ENCODE measurements around the gene CCBE1.
A peak's percentile ranks its signal among the peaks of the same experiment; 100 is the strongest.
"Not testable (repeated sequence)": the region's sequence is repeated elsewhere in the genome, so short reads cannot be mapped to it uniquely, and the experiment has no call there.

The CCBE1 gene

DNA sequence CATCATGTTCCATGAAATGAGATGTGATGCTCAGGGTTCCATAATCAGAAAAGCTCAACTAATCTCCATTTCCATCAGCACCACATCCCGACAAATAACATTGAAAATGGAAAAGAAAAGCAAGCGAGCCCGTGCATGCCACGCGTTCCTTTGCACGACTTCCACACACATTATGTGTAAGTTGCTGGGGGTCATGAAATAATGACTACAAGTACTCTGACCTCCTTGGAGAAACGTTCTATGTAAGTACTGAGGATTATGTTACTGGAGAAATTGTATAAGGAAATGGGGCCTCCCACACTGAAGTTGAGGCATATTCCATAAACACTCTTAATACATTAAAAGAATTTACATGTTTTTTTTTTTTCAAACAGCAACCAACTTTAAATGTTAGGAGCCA, 38.3 kb downstream of the CCBE1 start:
- peaks cover 92% of the 10 kb centered on the region for H3K79me2 ChIP-seq (ENCODE audit: control insufficient read depth, insufficient read depth, low read length, unreplicated experiment)
- H3K27ac ChIP-seq (ENCODE audit: low read depth, low read length): peak overlapping the region; percentile 10; the same call in 1 of the 2 replicates
- H3K4me3 ChIP-seq (ENCODE audit: low read depth, low read length): peak overlapping the region; percentile 77
- peaks cover 5% of the 10 kb centered on the region; the same call in 1 of the 2 replicates for H3K36me3 ChIP-seq (ENCODE audit: insufficient read depth, low read length)
- no peak overlapping the region for H2AFZ ChIP-seq (ENCODE audit: low read length, unreplicated experiment)
- no peaks in the 10 kb centered on the region for H3K27me3 ChIP-seq (ENCODE audit: insufficient read depth, low read length)
- H3K4me1 ChIP-seq (ENCODE audit: control insufficient read depth, insufficient read depth, low read length, unreplicated experiment): peaks cover 45% of the 10 kb centered on the region

DNA sequence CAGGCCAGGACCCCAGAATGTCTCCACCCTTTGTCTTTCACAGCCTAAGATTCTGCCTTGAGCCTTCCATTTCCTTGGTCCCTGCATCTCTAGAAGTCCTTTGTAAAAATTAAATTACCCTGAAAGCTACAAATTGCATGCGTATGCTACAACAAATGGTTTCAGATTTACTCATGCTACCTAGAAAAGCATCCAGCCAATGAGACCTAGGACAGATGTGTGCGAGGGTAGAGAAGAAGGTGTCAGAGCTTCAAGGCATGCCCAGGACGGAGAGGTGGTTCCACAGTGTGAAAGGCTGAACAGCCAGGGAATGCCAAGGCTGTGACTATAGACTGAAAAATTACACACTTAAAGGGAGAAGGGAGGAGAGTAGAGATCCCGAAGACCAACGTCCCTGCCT, 40.2 kb downstream of the CCBE1 start:
- Histone ChIP-seq H3K27ac (ENCODE audit: low read depth, low read length) (no peak overlapping the region), H3K4me3 (ENCODE audit: low read depth, low read length) (no peak overlapping the region), H3K4me1 (ENCODE audit: control insufficient read depth, insufficient read depth, low read length, unreplicated experiment) (peaks cover 29% of the 10 kb centered on the region), H3K36me3 (ENCODE audit: insufficient read depth, low read length) (peaks cover 3% of the 10 kb centered on the region), H2AFZ (ENCODE audit: low read length, unreplicated experiment) (no peak overlapping the region), H3K79me2 (ENCODE audit: control insufficient read depth, insufficient read depth, low read length, unreplicated experiment) (peaks cover 87% of the 10 kb centered on the region), H3K27me3 (ENCODE audit: insufficient read depth, low read length) (no peaks in the 10 kb centered on the region)

DNA sequence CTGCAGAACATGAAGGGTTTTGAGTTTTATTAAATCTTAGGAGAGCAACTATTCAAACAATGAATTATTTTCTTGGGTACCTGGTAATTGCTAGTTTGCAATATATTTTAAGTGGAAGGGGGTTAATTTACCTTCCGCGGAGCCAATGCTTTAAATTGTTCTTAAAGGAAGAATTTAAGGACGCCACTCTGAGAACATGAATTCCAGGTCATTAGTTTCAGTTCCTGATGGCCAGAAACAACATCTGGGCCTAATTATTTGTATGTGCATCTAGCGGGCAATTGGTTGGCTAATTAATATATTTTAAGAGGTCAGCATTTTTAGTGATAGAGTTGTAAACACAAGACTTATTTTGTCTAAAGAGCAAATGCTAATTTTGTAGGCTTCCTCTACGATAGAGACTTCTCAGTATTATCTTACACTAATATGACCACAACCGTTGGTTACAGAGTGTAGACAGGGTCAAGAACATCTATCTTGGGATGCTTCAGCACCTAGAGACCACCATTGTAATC, 40.8 kb downstream of the CCBE1 start:
- Histone ChIP-seq H3K27me3 (ENCODE audit: insufficient read depth, low read length) (no peaks in the 10 kb centered on the region), H3K27ac (ENCODE audit: low read depth, low read length) (no peak overlapping the region), H2AFZ (ENCODE audit: low read length, unreplicated experiment) (no peak overlapping the region), H3K79me2 (ENCODE audit: control insufficient read depth, insufficient read depth, low read length, unreplicated experiment) (peaks cover 86% of the 10 kb centered on the region), H3K4me1 (ENCODE audit: control insufficient read depth, insufficient read depth, low read length, unreplicated experiment) (peaks cover 24% of the 10 kb centered on the region), H3K4me3 (ENCODE audit: low read depth, low read length) (no peak overlapping the region), H3K36me3 (ENCODE audit: insufficient read depth, low read length) (peaks cover 4% of the 10 kb centered on the region)

DNA sequence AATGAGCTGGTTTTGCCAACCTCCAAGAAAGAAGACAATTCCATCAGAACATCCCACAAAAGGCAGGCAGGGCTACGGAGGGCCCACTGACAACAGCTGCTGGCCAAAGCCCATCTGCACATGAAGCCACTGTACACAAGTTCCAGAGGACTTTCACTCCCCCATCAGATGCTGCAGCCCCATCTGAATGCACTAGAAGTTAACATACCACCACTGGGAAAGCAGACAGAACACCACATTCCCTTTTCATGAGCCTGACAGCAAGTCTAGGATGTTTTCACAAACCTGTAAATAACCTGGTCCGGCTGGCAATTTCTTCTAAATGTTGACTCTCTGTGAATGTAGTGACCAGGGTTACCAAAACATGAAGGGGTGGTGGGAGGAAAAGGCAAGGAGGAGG, 41.5 kb downstream of the CCBE1 start:
- no peak overlapping the region for H2AFZ ChIP-seq (ENCODE audit: low read length, unreplicated experiment)
- H3K27me3 ChIP-seq (ENCODE audit: insufficient read depth, low read length): no peaks in the 10 kb centered on the region
- H3K4me3 ChIP-seq (ENCODE audit: low read depth, low read length): no peak overlapping the region
- peaks cover 80% of the 10 kb centered on the region for H3K79me2 ChIP-seq (ENCODE audit: control insufficient read depth, insufficient read depth, low read length, unreplicated experiment)
- H3K36me3 ChIP-seq (ENCODE audit: insufficient read depth, low read length): peaks cover 4% of the 10 kb centered on the region
- H3K4me1 ChIP-seq (ENCODE audit: control insufficient read depth, insufficient read depth, low read length, unreplicated experiment): peaks cover 16% of the 10 kb centered on the region
- no peak overlapping the region for H3K27ac ChIP-seq (ENCODE audit: low read depth, low read length)

DNA sequence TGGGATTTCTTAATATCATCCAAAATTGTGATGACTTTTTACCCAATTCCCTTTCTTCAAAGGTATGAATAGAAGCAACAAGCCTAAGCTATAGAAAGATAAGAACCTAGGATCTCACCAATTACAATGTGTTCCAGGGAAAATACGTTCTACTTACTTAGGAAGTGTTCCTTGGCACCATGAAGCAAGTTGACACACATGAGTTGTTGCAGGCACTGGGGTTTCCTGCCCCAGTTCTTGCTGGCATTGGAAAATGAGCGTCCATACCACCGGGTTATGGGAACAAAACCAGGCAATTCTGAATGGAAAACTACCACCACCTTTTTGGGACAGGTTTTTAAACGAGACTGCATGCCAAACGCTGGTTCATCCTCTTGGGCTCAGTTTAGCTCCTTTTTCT, 46.2 kb downstream of the CCBE1 start:
- H3K4me3 ChIP-seq (ENCODE audit: low read depth, low read length): no peak overlapping the region
- H3K4me1 ChIP-seq (ENCODE audit: control insufficient read depth, insufficient read depth, low read length, unreplicated experiment): peaks cover 29% of the 10 kb centered on the region
- H3K36me3 ChIP-seq (ENCODE audit: insufficient read depth, low read length): peaks cover 4% of the 10 kb centered on the region
- H3K27me3 ChIP-seq (ENCODE audit: insufficient read depth, low read length): no peaks in the 10 kb centered on the region
- no peak overlapping the region for H3K27ac ChIP-seq (ENCODE audit: low read depth, low read length)
- H2AFZ ChIP-seq (ENCODE audit: low read length, unreplicated experiment): no peak overlapping the region
- peaks cover 80% of the 10 kb centered on the region for H3K79me2 ChIP-seq (ENCODE audit: control insufficient read depth, insufficient read depth, low read length, unreplicated experiment)

DNA sequence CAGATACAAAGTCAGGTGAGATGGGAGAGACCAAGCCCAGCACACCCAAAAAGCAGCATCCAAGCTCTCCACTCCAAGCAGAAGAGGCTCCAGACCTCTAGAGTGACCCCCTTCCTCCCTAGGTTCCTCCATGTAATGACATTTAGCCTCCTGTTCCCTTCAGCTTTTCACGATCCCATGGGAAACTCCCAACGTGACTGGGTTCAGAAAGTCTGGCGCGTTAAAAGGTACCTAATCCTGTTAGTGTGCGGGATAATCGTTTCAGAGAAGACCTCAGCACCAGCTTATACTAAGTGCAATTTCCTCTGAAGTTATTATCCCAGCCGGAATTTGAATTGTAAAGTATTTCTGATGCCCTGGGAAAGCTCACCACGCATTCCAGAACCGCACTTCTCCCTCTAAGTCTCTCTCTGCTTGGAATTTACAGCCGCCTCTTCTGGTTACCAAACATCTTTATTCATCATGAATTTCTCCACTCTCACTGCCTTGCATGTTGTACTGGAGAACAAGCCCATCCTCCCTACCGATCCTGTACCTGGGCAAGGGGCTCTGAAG, 46.9 kb downstream of the CCBE1 start:
- peaks cover 30% of the 10 kb centered on the region for H3K4me1 ChIP-seq (ENCODE audit: control insufficient read depth, insufficient read depth, low read length, unreplicated experiment)
- no peaks in the 10 kb centered on the region for H3K27me3 ChIP-seq (ENCODE audit: insufficient read depth, low read length)
- peaks cover 80% of the 10 kb centered on the region for H3K79me2 ChIP-seq (ENCODE audit: control insufficient read depth, insufficient read depth, low read length, unreplicated experiment)
- no peak overlapping the region for H3K27ac ChIP-seq (ENCODE audit: low read depth, low read length)
- no peak overlapping the region for H2AFZ ChIP-seq (ENCODE audit: low read length, unreplicated experiment)
- H3K4me3 ChIP-seq (ENCODE audit: low read depth, low read length): no peak overlapping the region
- peaks cover 4% of the 10 kb centered on the region for H3K36me3 ChIP-seq (ENCODE audit: insufficient read depth, low read length)

DNA sequence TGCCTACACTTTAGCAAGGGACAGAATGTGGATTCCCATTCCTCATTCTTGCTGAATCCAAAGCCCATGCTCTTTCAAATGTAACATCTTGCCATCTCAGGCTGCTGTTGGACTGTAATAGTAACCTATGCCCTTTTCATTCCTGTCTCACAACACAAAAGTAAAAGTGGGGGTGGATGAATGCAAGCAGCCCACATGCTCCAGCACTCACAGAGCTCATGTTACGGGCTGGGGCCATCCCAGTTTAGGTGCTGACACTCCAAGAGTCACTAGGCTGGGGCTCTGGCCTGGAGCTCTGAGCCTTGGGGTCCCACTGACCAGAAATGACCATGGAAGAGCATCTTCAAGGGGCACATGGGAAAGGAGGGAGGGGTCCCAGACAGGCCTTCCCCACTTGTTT, 47.6 kb downstream of the CCBE1 start:
- H3K4me1 ChIP-seq (ENCODE audit: control insufficient read depth, insufficient read depth, low read length, unreplicated experiment): peaks cover 30% of the 10 kb centered on the region
- peaks cover 4% of the 10 kb centered on the region for H3K36me3 ChIP-seq (ENCODE audit: insufficient read depth, low read length)
- H3K27ac ChIP-seq (ENCODE audit: low read depth, low read length): no peak overlapping the region
- H3K4me3 ChIP-seq (ENCODE audit: low read depth, low read length): no peak overlapping the region
- no peak overlapping the region for H2AFZ ChIP-seq (ENCODE audit: low read length, unreplicated experiment)
- H3K27me3 ChIP-seq (ENCODE audit: insufficient read depth, low read length): no peaks in the 10 kb centered on the region
- peaks cover 83% of the 10 kb centered on the region for H3K79me2 ChIP-seq (ENCODE audit: control insufficient read depth, insufficient read depth, low read length, unreplicated experiment)

DNA sequence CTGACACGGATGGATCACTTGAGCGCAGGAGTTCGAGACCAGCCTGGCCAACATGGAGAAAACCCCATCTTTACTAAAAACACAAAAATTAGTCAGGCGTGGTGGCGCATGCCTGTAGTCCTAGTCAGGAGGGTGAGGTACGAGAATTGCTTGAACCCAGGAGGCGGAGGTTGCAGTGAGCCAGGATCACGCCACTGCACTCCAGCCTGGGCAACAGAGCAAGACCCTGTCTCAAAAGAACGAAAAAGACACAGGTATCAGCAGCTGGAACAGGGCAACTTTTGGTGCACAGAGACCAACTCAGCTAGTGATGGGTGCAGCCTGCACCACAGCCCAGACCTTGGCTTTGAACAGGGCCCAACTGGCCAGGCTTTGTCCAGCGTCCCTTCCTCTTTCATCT, 48.8 kb downstream of the CCBE1 start:
- H3K27me3 ChIP-seq (ENCODE audit: insufficient read depth, low read length); H3K27ac ChIP-seq (ENCODE audit: low read depth, low read length); H3K36me3 ChIP-seq (ENCODE audit: insufficient read depth, low read length); H2AFZ ChIP-seq (ENCODE audit: low read length, unreplicated experiment); H3K4me3 ChIP-seq (ENCODE audit: low read depth, low read length): not testable (repeated sequence)
- Histone ChIP-seq H3K79me2 (ENCODE audit: control insufficient read depth, insufficient read depth, low read length, unreplicated experiment) (peaks cover 84% of the 10 kb centered on the region), H3K4me1 (ENCODE audit: control insufficient read depth, insufficient read depth, low read length, unreplicated experiment) (peaks cover 30% of the 10 kb centered on the region)

DNA sequence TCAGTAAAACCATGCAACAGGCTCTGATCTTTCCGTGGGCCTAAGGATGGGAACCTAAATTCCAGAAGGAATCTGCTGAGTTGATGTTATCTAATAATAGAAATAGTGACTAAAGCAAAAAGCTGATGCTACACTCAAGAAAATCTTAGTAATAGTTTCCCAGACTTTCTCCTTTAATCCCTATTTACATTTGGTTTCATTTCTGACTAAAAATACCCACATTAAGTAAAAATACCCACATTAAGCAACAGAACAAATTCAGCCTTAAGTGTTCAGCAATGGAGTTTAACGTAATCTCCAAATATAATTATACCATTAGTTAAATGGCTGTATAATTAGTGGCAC, 50.3 kb downstream of the CCBE1 start:
- Histone ChIP-seq H3K4me3 (ENCODE audit: low read depth, low read length) (peak overlapping the region; percentile 14; the same call in 1 of the 2 replicates), H3K4me1 (ENCODE audit: control insufficient read depth, insufficient read depth, low read length, unreplicated experiment) (peaks cover 34% of the 10 kb centered on the region), H3K27ac (ENCODE audit: low read depth, low read length) (peak overlapping the region; percentile 33; the same call in 1 of the 2 replicates), H3K27me3 (ENCODE audit: insufficient read depth, low read length) (no peaks in the 10 kb centered on the region), H3K36me3 (ENCODE audit: insufficient read depth, low read length) (peaks cover 6% of the 10 kb centered on the region), H3K79me2 (ENCODE audit: control insufficient read depth, insufficient read depth, low read length, unreplicated experiment) (peaks cover 82% of the 10 kb centered on the region), H2AFZ (ENCODE audit: low read length, unreplicated experiment) (no peak overlapping the region)

DNA sequence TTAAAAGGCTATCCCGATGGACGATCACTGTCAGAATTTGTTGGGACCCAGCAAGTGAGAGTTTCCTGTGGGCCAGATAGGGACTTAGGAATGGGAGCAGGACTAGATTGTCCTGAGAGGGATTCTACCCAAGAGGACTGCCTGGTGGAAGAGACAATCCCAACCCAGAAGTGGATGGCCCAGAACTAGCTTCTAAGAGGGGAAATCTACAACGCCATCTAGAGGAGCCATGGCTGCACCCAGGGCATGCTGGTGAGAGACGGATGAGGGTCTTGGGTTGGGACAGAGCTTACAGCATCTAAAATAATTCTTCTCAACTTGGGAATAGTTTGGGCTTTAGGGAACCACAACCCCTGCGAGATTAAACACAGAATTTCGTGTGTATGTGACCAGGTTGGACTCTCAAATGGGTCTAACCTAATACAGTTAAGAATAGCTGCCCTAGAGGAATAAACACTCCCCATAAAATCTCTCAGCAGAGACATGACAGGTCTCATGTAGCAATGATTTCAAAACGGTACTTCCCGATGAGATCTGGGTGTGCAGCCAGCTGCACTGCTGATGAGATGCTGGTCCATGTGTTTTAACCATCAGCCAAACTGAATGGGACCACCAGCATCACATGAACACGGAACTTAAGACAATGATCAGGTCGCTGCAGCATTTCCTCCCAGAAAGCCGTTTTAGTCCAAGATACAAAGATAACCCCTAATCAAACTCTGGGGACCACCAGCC, 50.8 kb downstream of the CCBE1 start:
- H3K36me3 ChIP-seq (ENCODE audit: insufficient read depth, low read length): peaks cover 5% of the 10 kb centered on the region; the same call in 1 of the 2 replicates
- peaks cover 34% of the 10 kb centered on the region for H3K4me1 ChIP-seq (ENCODE audit: control insufficient read depth, insufficient read depth, low read length, unreplicated experiment)
- H2AFZ ChIP-seq (ENCODE audit: low read length, unreplicated experiment): no peak overlapping the region
- no peaks in the 10 kb centered on the region for H3K27me3 ChIP-seq (ENCODE audit: insufficient read depth, low read length)
- H3K4me3 ChIP-seq (ENCODE audit: low read depth, low read length): peak overlapping the region; percentile 14; the same call in 1 of the 2 replicates
- H3K27ac ChIP-seq (ENCODE audit: low read depth, low read length): peak overlapping the region; percentile 33; the same call in 1 of the 2 replicates
- H3K79me2 ChIP-seq (ENCODE audit: control insufficient read depth, insufficient read depth, low read length, unreplicated experiment): peaks cover 83% of the 10 kb centered on the region

DNA sequence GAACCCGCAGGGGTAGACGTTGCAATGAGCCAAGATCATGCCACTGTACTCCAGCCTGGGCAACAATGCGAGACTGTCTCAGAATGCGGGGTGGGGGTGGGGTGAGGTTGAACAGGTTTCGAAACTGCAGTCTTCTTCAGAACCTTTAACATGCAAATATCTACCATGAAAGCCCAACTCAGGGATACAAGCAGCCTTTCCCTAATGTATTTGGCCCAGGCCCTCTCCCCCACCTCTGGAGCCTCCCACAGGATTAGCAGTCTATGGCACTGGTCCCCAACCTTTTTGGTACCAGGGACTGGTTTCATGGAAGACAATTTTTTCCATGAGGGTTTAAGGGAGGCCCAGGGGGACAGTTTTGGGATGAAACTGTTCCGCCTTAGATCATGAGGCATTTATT, 53.5 kb downstream of the CCBE1 start:
- Histone ChIP-seq H3K4me3 (ENCODE audit: low read depth, low read length) (no peak overlapping the region), H2AFZ (ENCODE audit: low read length, unreplicated experiment) (no peak overlapping the region), H3K79me2 (ENCODE audit: control insufficient read depth, insufficient read depth, low read length, unreplicated experiment) (peaks cover 91% of the 10 kb centered on the region), H3K27ac (ENCODE audit: low read depth, low read length) (no peak overlapping the region), H3K27me3 (ENCODE audit: insufficient read depth, low read length) (no peaks in the 10 kb centered on the region), H3K36me3 (ENCODE audit: insufficient read depth, low read length) (peaks cover 5% of the 10 kb centered on the region; the same call in 1 of the 2 replicates), H3K4me1 (ENCODE audit: control insufficient read depth, insufficient read depth, low read length, unreplicated experiment) (peaks cover 48% of the 10 kb centered on the region)
